DMS 273 (cell line): ENCODE measurements around the gene SLC49A4.

Source experiments
- DNase-seq: peaks from one replicate; lab custom pipeline; 2025; ENCODE audit not compliant: unreplicated experiment; lab: John Stamatoyannopoulos, UW

SLC49A4 gene

DNA sequence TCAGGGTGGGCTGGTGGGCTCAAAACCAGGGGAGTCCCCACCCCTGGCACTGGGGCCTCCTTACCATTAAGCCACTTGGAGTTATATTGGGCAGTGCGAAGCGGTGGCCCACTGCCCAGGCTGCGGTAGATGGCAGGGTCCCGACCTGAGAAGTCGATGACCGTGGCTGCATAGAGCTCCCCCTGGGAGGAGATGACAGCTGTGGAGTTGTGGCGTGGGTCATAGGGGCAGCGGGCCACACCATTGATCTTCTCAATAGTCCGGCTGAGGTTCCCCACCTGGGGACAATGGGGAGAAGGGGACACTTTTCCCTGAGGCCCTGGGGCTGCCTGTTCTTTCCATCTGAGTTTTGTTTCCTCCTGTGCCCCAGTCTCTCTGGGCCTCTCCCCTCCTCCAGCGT is 132.9 kb downstream of the SLC49A4 start:
- no peak for DNase-seq

DNA sequence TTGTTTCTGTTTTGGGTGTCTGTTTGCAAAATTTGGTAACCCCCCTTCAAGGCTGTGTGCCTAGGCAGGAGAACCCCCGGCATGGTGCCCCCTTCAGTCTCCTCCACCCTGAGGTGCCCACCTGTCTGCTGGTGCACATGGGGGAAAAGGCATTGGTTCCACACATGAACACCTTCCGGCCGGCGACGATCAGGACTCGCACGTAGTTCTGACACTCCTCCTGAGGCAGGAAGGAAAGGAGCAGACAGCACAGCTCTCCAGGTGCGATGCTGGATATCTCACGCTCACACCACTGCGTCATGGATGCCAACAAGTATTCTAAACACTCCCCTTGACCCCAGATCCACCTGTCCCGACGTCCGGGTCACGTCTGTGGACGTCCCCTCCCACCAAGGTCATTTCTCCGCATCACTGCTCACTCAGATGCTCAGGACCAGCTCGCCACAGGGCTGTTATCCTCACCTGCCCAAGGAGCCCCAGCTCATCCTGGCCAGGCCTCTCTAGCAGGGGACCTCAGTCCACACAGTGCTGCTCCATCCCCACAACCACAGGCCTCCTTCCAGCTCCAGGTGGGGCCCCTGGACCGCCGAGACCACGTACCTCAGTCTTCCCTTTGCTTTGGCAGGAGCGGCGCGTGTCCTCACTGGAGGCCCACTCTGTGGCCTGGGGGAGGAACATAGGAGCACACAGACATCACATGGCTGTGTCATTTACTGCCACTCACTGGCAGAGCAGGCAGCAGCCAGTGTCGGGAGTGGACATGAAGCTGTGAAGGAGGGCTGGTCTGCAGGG is 133.7 kb downstream of the SLC49A4 start:
- no peak for DNase-seq

DNA sequence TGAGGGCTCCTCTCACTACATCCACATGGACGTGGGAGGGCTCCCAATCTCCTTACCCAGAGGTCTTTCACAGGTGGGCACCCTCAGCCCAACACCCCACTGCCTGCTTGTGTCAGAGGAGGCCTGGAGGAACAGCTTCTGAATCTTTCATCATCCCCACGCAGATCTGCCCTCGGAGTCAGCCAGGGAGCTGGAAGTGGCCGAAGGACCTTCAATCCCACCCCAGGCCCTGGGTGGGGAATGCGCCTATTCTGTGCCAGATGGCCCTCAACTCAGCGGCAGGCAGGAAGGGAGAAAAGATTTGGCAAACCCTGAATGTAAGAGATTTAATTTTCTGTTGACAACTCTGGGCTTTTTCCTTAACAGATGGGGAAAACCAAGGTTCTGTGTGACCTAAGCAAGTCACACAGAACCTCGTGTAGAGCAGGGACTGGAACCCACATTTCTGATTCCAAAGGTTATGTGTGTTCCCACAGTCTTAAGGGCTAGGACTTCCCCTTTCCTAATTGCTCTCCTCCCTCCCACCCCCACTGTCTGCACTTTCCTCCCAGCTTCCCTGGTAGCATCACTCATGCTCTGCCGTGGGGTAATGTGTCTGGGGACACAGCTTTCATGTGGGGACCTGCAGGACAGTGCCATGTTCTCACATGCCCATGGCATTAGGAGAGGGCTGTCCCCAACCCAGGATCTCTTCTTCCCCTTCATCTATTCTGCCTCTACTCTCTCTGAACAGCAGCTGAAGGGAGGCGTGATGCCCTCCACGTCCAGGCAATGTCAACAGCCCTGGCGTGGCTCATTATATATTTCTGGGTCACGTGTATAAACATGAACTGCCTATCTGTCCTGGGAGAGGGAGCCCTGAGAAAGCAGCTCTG is 134.6 kb downstream of the SLC49A4 start:
- DNase-seq: peak; percentile 64

DNA sequence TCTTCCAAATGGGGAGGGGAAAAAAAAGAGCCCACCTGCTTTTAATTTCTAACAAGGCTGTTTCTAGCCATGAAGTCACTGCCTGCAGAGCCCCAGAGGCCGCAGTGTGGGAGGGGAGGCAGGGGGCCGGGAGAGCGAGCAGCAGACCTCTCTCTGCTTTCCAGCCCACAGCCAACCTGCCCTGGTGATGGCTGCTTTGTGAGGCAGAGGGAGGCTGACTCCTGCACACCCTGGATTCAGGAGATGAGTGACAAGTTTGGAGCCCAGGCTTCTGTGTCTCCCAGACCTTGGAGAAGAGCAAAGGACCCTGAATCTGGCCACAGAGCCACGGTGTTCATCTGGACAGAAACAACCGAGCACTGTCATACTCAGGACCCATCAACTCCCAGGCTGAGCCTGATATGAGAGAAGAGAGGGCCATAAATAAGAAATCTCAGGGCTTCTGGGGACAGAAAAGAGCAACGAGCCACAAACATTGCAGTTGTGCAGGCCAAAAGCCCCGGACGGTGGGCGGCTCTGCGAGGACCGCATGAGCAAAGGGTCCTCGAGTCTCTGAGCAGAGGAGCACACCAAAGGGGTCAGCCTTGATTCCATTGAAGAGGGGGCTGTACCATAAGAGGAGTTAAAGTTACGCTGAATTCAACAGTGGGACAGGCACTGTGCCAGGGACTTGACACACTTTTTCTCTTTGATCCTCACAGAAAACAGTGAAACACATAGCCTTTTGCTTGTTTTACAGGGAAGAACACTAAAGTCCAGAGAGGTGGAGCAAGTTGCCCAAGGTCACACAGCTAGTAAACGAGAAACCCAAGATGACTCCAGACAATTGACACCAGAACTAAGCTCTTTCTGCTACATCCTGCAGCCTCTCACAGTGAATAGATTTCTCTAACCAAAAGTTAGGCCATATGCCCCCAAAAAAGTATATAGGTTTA is 135.5 kb downstream of the SLC49A4 start:
- peak; percentile 56 for DNase-seq
